ENCODE measurements around the gene BET1. TPM values are rescaled to one million over a fixed set of nuclear protein-coding genes. Genes with fewer than 3 reads are reported as not detected.
A peak's percentile ranks its signal among the peaks of the same experiment; 100 is the strongest.

BET1 gene
- total and polyA plus RNA-seq, 9 of the 15 experiments (the other 6 are each of a cell fraction or from before 2014, with no cell fraction given) = 15.8 to 190 (median 37.8) TPM

DNA sequence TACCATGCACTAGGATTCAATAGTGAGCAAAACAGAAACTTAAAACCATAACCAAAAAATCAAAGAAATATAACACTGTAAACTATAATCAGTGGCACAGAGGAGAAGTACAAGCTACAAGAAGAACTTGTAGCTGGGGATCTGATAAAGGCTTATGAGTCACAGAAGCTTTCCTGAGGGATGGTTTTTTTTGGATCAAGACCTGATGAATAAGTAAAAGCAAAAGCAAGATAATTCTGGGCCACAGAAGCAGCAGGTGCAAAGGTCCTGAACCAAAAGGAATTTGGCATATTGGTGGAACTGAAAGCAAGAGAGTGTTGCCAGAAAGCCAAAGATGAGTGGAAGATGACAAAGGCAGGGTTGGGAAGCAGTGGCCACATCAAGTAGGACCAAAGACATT lies 37.4 kb upstream of the BET1 start:
- Histone ChIP-seq H3K4me2 (ENCODE audit: insufficient read depth, low read length) (no peak overlapping the region), H3K4me1 (replicated peaks in 1 of 2; ENCODE audit: control insufficient read depth in 2 of 2, insufficient read depth in 2 of 2, low read length in 2 of 2) (no peaks in the 10 kb centered on the region), H3K9me1 (ENCODE audit: control insufficient read depth, insufficient read depth, low read length) (no peaks in the 10 kb centered on the region), H3K27me3 (ENCODE audit: control insufficient read depth in 2 of 2, insufficient read depth in 2 of 2, low read length in 2 of 2) (peaks cover 4% of the 10 kb centered on the region in 2 experiments; a peak in 2 of 5 replicates), H3K9ac (ENCODE audit: insufficient read depth in 1 of 2, low read depth in 2 of 2, low read length in 2 of 2) (no peak overlapping the region), H3K27ac (ENCODE audit: extremely low read depth, low read depth, low read length) (no peak overlapping the region), H3K79me2 (ENCODE audit: control insufficient read depth, insufficient read depth, low read length) (no peaks in the 10 kb centered on the region), H4K20me1 (replicated peaks; ENCODE audit: control insufficient read depth, insufficient read depth, low read length) (no peaks in the 10 kb centered on the region), H2AFZ (ENCODE audit: low read depth, low read length) (no peak overlapping the region), H3K9me3 (replicated peaks; ENCODE audit: control insufficient read depth, insufficient read depth, low read depth, low read length) (no peaks in the 10 kb centered on the region), H3K4me3 (no peak overlapping the region), H3K36me3 (ENCODE audit: control insufficient read depth, insufficient read depth, low read length) (no peaks in the 10 kb centered on the region)
- in situ Hi-C loops (cut with MboI) (no loop called here), intact Hi-C loops (cut with micrococcal nuclease) (no loop called here)
- FAIRE-seq (no peak), DNase-seq (ENCODE audit: extremely low read depth in 1 of 4, low spot score in 3 of 4) (no peak), ATAC-seq (no peak)
- ChIA-PET POLR2A (interaction anchor here (0.7 to 1.2 kb wide), 2 partner anchors 9 to 43 kb away, joined by 3 to 5 read pairs; no protein-coding TSS in a partner anchor), CTCF (ENCODE audit: low intra/inter-chr PET ratio) (no interaction called here)
- no TSS peak for BruUV-seq (replicated peaks)
- no peak for TF ChIP-seq DIDO1 (tag; IDR thresholded peaks at IDR 0.05; ENCODE audit: low read depth)
- no peak for TF ChIP-seq HLTF (IDR thresholded peaks at IDR 0.05)
- no peak for TF ChIP-seq MEF2D (tag; conservative IDR thresholded peaks at IDR 0.05; ENCODE audit: low read depth)
- no peak for TF ChIP-seq MCM5 (IDR thresholded peaks at IDR 0.05; ENCODE audit: low read depth)
- TF ChIP-seq, protein P1, sequence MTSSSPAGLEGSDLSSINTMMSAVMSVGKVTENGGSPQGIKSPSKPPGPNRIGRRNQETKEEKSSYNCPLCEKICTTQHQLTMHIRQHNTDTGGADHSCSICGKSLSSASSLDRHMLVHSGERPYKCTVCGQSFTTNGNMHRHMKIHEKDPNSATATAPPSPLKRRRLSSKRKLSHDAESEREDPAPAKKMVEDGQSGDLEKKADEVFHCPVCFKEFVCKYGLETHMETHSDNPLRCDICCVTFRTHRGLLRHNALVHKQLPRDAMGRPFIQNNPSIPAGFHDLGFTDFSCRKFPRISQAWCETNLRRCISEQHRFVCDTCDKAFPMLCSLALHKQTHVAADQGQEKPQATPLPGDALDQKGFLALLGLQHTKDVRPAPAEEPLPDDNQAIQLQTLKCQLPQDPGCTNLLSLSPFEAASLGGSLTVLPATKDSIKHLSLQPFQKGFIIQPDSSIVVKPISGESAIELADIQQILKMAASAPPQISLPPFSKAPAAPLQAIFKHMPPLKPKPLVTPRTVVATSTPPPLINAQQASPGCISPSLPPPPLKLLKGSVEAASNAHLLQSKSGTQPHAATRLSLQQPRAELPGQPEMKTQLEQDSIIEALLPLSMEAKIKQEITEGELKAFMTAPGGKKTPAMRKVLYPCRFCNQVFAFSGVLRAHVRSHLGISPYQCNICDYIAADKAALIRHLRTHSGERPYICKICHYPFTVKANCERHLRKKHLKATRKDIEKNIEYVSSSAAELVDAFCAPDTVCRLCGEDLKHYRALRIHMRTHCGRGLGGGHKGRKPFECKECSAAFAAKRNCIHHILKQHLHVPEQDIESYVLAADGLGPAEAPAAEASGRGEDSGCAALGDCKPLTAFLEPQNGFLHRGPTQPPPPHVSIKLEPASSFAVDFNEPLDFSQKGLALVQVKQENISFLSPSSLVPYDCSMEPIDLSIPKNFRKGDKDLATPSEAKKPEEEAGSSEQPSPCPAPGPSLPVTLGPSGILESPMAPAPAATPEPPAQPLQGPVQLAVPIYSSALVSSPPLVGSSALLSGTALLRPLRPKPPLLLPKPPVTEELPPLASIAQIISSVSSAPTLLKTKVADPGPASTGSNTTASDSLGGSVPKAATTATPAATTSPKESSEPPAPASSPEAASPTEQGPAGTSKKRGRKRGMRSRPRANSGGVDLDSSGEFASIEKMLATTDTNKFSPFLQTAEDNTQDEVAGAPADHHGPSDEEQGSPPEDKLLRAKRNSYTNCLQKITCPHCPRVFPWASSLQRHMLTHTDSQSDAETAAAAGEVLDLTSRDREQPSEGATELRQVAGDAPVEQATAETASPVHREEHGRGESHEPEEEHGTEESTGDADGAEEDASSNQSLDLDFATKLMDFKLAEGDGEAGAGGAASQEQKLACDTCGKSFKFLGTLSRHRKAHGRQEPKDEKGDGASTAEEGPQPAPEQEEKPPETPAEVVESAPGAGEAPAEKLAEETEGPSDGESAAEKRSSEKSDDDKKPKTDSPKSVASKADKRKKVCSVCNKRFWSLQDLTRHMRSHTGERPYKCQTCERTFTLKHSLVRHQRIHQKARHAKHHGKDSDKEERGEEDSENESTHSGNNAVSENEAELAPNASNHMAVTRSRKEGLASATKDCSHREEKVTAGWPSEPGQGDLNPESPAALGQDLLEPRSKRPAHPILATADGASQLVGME (CRISPR knock-in tag; IDR thresholded peaks at IDR 0.05) = no peak
- TF ChIP-seq ZNF551 (CRISPR knock-in tag; IDR thresholded peaks at IDR 0.05) = no peak
- TF ChIP-seq ZFP36 (IDR thresholded peaks at IDR 0.05; ENCODE audit: low read depth, low read length, partially characterized antibody) = no peak
- TF ChIP-seq FOSL1 (tag; conservative IDR thresholded peaks at IDR 0.05) = peak; percentile 56
- no peak for TF ChIP-seq PKNOX1 (IDR thresholded peaks at IDR 0.05)
- TF ChIP-seq JUND (IDR thresholded peaks at IDR 0.05; ENCODE audit: borderline replicate concordance, low read depth, low read length) = peak; percentile 36; the same call in 1 of the 2 replicates
- TF ChIP-seq JUND (tag; IDR thresholded peaks at IDR 0.05; ENCODE audit: borderline replicate concordance, low read depth, low read length) = peak; percentile 15; the same call in 1 of the 3 replicates
- no peak for TF ChIP-seq TRIM24 (IDR thresholded peaks at IDR 0.05)
- TF ChIP-seq, protein P2, sequence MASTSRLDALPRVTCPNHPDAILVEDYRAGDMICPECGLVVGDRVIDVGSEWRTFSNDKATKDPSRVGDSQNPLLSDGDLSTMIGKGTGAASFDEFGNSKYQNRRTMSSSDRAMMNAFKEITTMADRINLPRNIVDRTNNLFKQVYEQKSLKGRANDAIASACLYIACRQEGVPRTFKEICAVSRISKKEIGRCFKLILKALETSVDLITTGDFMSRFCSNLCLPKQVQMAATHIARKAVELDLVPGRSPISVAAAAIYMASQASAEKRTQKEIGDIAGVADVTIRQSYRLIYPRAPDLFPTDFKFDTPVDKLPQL (IDR thresholded peaks at IDR 0.05; ENCODE audit: extremely low read depth, insufficient read length) = no peak
